B cell (primary cell): ENCODE data around the gene GLOD4.

Experiments
- EZH2 ChIP-seq: IDR thresholded peaks from 2 replicates; pipeline ENCODE4 v1.6.1; 2012; ENCODE audit warnings: borderline replicate concordance, low read depth, mild to moderate bottlenecking, moderate library complexity, low read length; ENCODE audit not compliant: insufficient read depth, poor library complexity, severe bottlenecking
- TF ChIP-seq, protein P1 (sequence below): fragments of 200-600 bp; IDR thresholded peaks from one replicate; pipeline ENCODE4 v1.8.0; 2022; ENCODE audit warnings: antibody characterized with exemption, mild to moderate bottlenecking

DNA sequence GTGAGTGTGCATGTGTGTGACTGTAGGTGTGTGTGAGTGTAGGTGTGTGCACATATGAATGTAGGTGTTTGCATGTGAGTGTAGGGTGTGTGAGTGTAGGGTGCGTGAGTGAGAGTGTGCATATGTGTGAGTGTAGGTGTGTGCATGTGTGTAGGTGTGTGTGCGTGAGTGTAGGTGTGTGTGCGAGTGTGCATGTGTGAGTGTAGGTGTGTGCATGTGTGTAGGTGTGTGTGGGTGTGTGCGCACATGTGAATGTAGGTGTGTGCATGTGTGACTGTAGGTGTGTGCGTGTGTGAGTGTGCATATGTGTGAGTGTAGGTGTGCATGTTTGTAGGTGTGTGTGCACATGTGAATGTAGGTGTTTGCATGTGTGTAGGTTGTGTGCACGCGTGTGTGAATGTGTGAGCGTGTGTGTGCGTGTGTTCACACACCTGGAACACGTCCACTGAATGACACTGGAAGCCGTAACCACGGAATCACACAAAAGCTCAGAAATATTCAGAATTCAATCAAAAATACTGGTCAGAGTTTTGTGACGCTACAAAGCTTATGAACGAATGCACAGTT lies 30.6 kb upstream of the GLOD4 start:
- TF ChIP-seq, protein P1, sequence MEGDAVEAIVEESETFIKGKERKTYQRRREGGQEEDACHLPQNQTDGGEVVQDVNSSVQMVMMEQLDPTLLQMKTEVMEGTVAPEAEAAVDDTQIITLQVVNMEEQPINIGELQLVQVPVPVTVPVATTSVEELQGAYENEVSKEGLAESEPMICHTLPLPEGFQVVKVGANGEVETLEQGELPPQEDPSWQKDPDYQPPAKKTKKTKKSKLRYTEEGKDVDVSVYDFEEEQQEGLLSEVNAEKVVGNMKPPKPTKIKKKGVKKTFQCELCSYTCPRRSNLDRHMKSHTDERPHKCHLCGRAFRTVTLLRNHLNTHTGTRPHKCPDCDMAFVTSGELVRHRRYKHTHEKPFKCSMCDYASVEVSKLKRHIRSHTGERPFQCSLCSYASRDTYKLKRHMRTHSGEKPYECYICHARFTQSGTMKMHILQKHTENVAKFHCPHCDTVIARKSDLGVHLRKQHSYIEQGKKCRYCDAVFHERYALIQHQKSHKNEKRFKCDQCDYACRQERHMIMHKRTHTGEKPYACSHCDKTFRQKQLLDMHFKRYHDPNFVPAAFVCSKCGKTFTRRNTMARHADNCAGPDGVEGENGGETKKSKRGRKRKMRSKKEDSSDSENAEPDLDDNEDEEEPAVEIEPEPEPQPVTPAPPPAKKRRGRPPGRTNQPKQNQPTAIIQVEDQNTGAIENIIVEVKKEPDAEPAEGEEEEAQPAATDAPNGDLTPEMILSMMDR = no peak
- TF ChIP-seq EZH2 = no peak
